ENCODE results near the gene FAM3B. TPM values are rescaled to one million over a fixed set of nuclear protein-coding genes. Genes with fewer than 3 reads are reported as not detected.
"Not testable (repeated sequence)": the region's sequence is repeated elsewhere in the genome, so short reads cannot be mapped to it uniquely, and the experiment has no call there.

Gene FAM3B
- total RNA-seq, 1 experiment from 2014 or later: 0.71 TPM

DNA sequence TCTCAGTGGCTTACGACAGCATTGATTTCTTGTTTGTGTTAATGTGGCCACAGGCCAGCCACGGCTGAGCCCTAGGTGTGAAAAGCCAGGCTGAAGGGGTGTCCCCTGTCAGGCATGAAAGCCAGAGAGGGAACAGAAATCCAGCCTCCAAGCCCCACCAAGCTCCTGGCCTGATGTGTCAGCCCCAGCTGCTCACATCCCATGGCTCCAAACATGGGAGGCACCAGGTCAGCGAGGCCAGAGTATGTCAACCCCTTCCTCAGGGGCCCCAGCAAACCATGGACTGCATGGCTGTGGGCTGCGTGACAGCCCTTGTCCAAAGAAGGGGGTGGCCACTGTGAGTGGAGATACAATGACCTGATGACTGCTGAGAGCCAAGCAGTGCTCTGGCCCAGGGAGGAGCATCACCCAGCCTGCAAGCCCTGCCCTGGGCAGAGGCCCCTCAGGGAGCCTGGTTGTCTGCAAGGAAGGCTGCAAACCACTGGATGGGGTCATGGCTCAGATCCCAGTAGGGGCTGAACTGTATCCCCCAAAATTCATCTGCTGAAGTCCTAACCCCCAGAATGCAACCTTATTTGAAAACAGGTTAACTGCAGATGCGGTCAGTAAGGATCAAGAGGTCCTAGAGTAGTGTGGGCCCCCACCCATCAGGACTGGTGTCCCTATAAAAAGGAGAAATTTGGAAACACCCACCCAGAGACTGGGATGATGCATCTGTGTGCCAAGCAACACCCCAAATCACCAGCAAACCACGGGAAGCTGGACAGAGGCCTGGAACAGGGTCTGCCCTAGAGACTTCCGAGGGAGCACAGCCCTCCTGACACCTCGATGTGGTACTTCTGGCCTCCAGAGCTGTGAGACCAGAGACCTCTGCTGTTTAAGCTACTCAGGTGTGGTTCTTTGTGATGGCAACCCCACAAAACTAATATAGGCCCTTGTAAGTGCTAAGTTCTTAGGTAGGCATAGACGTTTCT is 41.9 kb downstream of the FAM3B start:
- intact Hi-C loops (cut with micrococcal nuclease; ENCODE audit: unreplicated experiment): no loop called here
- CTCF ChIA-PET: interaction anchor here (0.7 kb wide), 1 partner anchor 8 kb away, joined by 3 read pairs; no protein-coding TSS in a partner anchor
- TF ChIP-seq, protein P1, sequence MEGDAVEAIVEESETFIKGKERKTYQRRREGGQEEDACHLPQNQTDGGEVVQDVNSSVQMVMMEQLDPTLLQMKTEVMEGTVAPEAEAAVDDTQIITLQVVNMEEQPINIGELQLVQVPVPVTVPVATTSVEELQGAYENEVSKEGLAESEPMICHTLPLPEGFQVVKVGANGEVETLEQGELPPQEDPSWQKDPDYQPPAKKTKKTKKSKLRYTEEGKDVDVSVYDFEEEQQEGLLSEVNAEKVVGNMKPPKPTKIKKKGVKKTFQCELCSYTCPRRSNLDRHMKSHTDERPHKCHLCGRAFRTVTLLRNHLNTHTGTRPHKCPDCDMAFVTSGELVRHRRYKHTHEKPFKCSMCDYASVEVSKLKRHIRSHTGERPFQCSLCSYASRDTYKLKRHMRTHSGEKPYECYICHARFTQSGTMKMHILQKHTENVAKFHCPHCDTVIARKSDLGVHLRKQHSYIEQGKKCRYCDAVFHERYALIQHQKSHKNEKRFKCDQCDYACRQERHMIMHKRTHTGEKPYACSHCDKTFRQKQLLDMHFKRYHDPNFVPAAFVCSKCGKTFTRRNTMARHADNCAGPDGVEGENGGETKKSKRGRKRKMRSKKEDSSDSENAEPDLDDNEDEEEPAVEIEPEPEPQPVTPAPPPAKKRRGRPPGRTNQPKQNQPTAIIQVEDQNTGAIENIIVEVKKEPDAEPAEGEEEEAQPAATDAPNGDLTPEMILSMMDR (IDR thresholded peaks at IDR 0.05; ENCODE audit: unreplicated experiment): no peak

DNA sequence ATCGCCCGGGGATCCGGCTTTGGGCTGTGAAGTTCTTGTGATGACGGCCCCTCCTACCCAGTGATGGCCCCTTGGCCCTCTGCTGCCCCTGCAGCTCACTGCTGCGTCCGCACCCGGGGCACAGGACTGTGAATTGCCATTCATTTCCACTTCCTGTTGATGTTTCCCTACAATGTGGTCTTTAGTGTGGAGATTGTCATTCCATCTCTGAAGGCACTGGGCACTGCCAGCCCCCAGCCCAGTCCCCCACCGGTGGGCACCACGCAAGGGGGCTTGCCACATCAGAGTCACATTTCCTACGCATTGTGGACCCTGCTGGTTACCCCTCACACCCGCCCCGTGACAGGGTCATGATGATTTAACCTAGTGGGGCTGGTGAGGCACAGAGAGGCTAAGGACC is 42.7 kb downstream of the FAM3B start:
- BruUV-seq (replicated peaks): no TSS peak
- no peaks in the 10 kb centered on the region for H3K27me3 Mint-ChIP-seq (ENCODE audit: unreplicated experiment)
- no peak overlapping the region for H3K4me3 Mint-ChIP-seq (ENCODE audit: low read depth, unreplicated experiment)
- DNase-seq: no peak
- TF ChIP-seq, protein P1 (IDR thresholded peaks at IDR 0.05; ENCODE audit: unreplicated experiment): no peak
- intact Hi-C loops (cut with micrococcal nuclease; ENCODE audit: unreplicated experiment): no loop called here
- no peaks in the 10 kb centered on the region for H3K9me3 Mint-ChIP-seq (ENCODE audit: low read depth, unreplicated experiment)
- peaks cover 15% of the 10 kb centered on the region for H3K4me1 Mint-ChIP-seq (ENCODE audit: low read depth, unreplicated experiment)
- H3K36me3 Mint-ChIP-seq (ENCODE audit: insufficient read depth, unreplicated experiment): peaks cover 14% of the 10 kb centered on the region
- no peak overlapping the region for H3K27ac Mint-ChIP-seq (ENCODE audit: unreplicated experiment)
- CTCF ChIA-PET: interaction anchor here (1.6 kb wide), 1 partner anchor 9 kb away, joined by 3 read pairs; no protein-coding TSS in a partner anchor

More for the DNA sequence above, 41.9 kb downstream of the FAM3B start:
- Mint-ChIP-seq H3K27ac (ENCODE audit: unreplicated experiment) (no peak overlapping the region), H3K27me3 (ENCODE audit: unreplicated experiment) (no peaks in the 10 kb centered on the region), H3K36me3 (ENCODE audit: insufficient read depth, unreplicated experiment) (peaks cover 14% of the 10 kb centered on the region), H3K4me1 (ENCODE audit: low read depth, unreplicated experiment) (peaks cover 15% of the 10 kb centered on the region), H3K4me3 (ENCODE audit: low read depth, unreplicated experiment) (no peak overlapping the region), H3K9me3 (ENCODE audit: low read depth, unreplicated experiment) (no peaks in the 10 kb centered on the region)
- BruUV-seq (replicated peaks): no TSS peak
- DNase-seq: no peak

DNA sequence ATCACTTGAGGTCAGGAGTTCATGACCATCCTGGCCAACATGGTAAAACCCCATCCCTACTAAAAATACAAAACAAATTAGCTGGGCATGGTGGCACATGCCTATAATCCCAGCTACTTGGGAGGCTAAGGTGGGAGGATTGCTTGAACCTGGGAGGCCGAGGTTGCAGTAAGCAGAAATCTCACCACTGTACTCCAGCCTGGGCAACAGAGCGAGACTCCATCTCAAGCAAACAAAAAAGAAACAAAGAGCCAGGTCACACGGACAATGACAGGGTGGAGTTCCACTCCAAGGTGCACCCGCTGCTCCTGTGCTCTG is 43.1 kb downstream of the FAM3B start:
- CTCF ChIA-PET: interaction anchor here (1.6 to 2.1 kb wide), 2 partner anchors 9 to 76 kb away, joined by 3 to 55 read pairs; no protein-coding TSS in a partner anchor
- intact Hi-C loops (cut with micrococcal nuclease; ENCODE audit: unreplicated experiment): loop anchor here (1.0 to 5.0 kb wide), 3 partner anchors 76 to 237 kb away; no protein-coding TSS in a partner anchor
- H3K27ac Mint-ChIP-seq (ENCODE audit: unreplicated experiment); H3K27me3 Mint-ChIP-seq (ENCODE audit: unreplicated experiment); BruUV-seq (replicated peaks); H3K4me3 Mint-ChIP-seq (ENCODE audit: low read depth, unreplicated experiment); DNase-seq; H3K9me3 Mint-ChIP-seq (ENCODE audit: low read depth, unreplicated experiment): not testable (repeated sequence)
- H3K36me3 Mint-ChIP-seq (ENCODE audit: insufficient read depth, unreplicated experiment): peaks cover 14% of the 10 kb centered on the region
- H3K4me1 Mint-ChIP-seq (ENCODE audit: low read depth, unreplicated experiment): peaks cover 15% of the 10 kb centered on the region

DNA sequence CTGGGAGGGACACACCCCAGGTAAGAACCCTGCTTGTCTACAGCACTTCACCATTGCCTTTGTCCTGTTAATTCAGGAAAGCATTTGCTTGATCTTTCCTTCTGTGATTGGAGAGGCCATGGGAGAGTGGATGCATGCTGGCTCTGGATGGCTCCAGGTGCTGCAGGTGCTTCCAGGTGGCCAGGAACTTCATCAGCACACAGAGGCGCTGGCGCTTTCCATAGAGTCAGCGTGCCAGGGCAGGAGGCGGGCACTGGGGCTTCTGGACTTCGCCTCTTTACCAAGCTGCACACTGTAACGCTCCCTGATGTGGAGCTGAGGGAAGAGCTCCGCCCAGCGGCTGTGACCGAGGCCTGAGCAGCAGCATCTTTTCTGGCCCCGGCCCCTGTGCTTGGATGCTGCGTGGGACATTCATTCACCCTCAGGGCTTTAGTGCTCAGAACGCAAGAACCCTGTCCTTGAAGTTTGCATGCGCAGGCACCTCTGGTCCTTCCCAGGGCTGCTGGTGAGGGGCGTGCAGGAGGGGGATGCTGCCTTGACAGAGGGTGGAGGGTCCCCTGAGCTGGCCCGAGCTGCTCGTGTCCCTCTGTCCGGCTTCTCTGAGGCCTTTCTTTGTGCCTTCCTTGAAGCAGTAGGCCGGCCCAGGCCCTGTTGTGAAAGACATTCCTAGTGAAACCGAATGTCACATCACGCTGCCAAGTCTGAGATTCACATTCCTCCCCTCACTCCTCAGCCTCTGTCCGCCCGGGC is 43.6 kb downstream of the FAM3B start:
- BruUV-seq (replicated peaks): no TSS peak
- Mint-ChIP-seq H3K27me3 (ENCODE audit: unreplicated experiment) (no peaks in the 10 kb centered on the region), H3K4me1 (ENCODE audit: low read depth, unreplicated experiment) (peaks cover 15% of the 10 kb centered on the region), H3K9me3 (ENCODE audit: low read depth, unreplicated experiment) (no peaks in the 10 kb centered on the region), H3K4me3 (ENCODE audit: low read depth, unreplicated experiment) (no peak overlapping the region), H3K27ac (ENCODE audit: unreplicated experiment) (no peak overlapping the region), H3K36me3 (ENCODE audit: insufficient read depth, unreplicated experiment) (peaks cover 14% of the 10 kb centered on the region)
- intact Hi-C loops (cut with micrococcal nuclease; ENCODE audit: unreplicated experiment): loop anchor here (1.0 to 5.0 kb wide), 3 partner anchors 77 to 238 kb away; no protein-coding TSS in a partner anchor
- TF ChIP-seq, protein P1 (IDR thresholded peaks at IDR 0.05; ENCODE audit: unreplicated experiment): no peak
- CTCF ChIA-PET: interaction anchor here (1.6 to 2.1 kb wide), 2 partner anchors 10 to 77 kb away, joined by 3 to 55 read pairs; no protein-coding TSS in a partner anchor
- DNase-seq: peak; percentile 63
